Astrocyte (in vitro differentiated cells and primary cell): ENCODE data around the gene ELP4.
A peak's percentile ranks its signal among the peaks of the same experiment; 100 is the strongest.

ENCODE experiments used
- CTCF ChIP-seq: IDR thresholded peaks from 2 replicates; pipeline ENCODE4 v1.5.1; 2011; ENCODE audit warnings: low read depth, mild to moderate bottlenecking, inconsistent platforms, low read length, moderate library complexity; ENCODE audit not compliant: insufficient read depth
- EZH2 ChIP-seq: IDR thresholded peaks from 2 replicates; pipeline ENCODE4 v1.6.1; 2012; ENCODE audit warnings: mild to moderate bottlenecking, low read length, inconsistent platforms; ENCODE audit not compliant: insufficient read depth

GRCh38 chr11:31806186-31806927 is 296.8 kb downstream of the ELP4 start:
- no peak for TF ChIP-seq CTCF
- peak; percentile 50 for TF ChIP-seq EZH2
